Measurements from ENCODE around the gene ELOB.

The ELOB gene

DNA sequence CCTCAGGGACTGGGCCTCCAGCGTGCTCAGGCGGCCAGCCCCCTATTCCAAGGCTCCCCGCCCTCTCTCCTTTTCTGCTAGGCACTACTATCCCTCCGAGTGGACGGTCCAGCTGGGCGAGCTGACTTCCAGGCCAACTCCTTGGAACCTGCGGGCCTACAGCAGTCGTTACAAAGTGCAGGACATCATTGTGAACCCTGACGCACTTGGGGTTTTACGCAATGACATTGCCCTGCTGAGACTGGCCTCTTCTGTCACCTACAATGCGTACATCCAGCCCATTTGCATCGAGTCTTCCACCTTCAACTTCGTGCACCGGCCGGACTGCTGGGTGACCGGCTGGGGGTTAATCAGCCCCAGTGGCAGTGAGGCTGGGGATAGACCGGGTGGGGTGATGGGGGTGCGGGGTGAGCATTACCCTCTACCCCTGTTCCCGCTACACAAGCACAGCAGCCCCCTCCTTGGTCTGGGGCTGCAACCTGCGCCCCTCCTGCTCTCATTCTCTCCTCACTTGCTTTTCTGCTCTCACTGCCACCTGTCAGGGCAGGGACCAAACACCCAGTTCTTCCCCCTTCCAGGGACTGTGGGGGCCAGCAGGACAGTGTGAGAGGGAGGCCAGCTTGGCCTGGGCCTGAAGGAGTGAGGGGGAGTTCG lies 22.3 kb upstream of the ELOB start:
- TF ChIP-seq ESRRG (CRISPR knock-in tag; IDR thresholded peaks at IDR 0.05) (no peak), SNAI2 (CRISPR knock-in tag; IDR thresholded peaks at IDR 0.05) (no peak), TCF4 (CRISPR knock-in tag; IDR thresholded peaks at IDR 0.05; ENCODE audit: borderline replicate concordance) (no peak), BACH2 (CRISPR knock-in tag; IDR thresholded peaks at IDR 0.05; ENCODE audit: borderline replicate concordance) (no peak), CSDC2 (CRISPR knock-in tag; IDR thresholded peaks at IDR 0.05) (no peak), PPARA (CRISPR knock-in tag; IDR thresholded peaks at IDR 0.05; ENCODE audit: borderline replicate concordance) (no peak), OSR1 (CRISPR knock-in tag; IDR thresholded peaks at IDR 0.05) (no peak)
- no peak for ATAC-seq

- ATAC-seq = no peak
- TF ChIP-seq PPARA (CRISPR knock-in tag; IDR thresholded peaks at IDR 0.05; ENCODE audit: borderline replicate concordance) (no peak), CSDC2 (CRISPR knock-in tag; IDR thresholded peaks at IDR 0.05) (no peak), TOX (CRISPR knock-in tag; IDR thresholded peaks at IDR 0.05; ENCODE audit: borderline replicate concordance) (no peak), RARB (CRISPR knock-in tag; IDR thresholded peaks at IDR 0.05) (no peak), CSRNP3 (CRISPR knock-in tag; IDR thresholded peaks at IDR 0.05) (no peak), ARNTL (CRISPR knock-in tag; IDR thresholded peaks at IDR 0.05; ENCODE audit: borderline replicate concordance, low read depth) (no peak)
Observed at GRCh38 chr16:2798723-2799204, 21.7 kb upstream of the ELOB start.

DNA sequence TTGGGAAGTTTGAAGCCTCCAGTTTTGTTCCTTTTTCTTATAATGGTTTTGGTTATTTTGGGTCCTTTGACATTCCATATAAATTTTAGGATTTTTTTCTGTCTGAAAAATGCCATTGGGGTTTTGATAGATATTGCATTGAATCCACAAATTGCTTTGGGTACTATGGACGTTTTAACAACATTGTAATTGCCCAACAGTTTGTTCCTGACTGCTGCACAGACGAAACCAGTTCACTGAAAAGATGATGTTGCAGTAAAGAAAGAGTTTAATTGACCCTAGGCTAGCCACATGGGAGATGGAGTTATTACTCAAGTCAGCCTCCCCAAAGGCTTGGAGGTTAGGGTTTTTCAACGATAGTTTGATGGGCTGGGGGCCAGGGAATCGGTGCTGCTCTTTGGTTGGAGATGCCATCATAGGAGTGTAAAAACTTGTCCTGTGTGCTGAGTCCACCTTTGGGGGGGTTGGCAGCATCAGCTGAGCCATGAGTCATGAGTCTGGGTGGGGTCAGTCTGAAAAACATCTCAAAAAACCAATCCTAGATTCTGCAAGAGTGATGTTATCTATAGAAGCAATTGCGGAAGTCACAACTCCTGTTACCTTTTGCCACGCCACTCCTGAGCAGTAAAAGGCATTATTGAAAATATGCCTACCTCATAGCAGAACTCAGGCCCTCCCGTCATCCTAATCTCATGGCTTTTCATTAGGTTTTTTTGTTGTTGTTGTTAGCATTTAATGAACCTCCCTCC lies 18.5 kb upstream of the ELOB start:
- no peak for ATAC-seq
- no peak for TF ChIP-seq SNAI2 (CRISPR knock-in tag; IDR thresholded peaks at IDR 0.05)
- no peak for TF ChIP-seq ESRRG (CRISPR knock-in tag; IDR thresholded peaks at IDR 0.05)
- TF ChIP-seq ARNTL (CRISPR knock-in tag; IDR thresholded peaks at IDR 0.05; ENCODE audit: borderline replicate concordance, low read depth) = no peak
- TF ChIP-seq CSRNP3 (CRISPR knock-in tag; IDR thresholded peaks at IDR 0.05) = no peak
- no peak for TF ChIP-seq PATZ1 (CRISPR knock-in tag; IDR thresholded peaks at IDR 0.05; ENCODE audit: borderline replicate concordance)
- TF ChIP-seq BACH2 (CRISPR knock-in tag; IDR thresholded peaks at IDR 0.05; ENCODE audit: borderline replicate concordance) = no peak
- no peak for TF ChIP-seq ZFP30 (CRISPR knock-in tag; IDR thresholded peaks at IDR 0.05)
- TF ChIP-seq, protein P1, sequence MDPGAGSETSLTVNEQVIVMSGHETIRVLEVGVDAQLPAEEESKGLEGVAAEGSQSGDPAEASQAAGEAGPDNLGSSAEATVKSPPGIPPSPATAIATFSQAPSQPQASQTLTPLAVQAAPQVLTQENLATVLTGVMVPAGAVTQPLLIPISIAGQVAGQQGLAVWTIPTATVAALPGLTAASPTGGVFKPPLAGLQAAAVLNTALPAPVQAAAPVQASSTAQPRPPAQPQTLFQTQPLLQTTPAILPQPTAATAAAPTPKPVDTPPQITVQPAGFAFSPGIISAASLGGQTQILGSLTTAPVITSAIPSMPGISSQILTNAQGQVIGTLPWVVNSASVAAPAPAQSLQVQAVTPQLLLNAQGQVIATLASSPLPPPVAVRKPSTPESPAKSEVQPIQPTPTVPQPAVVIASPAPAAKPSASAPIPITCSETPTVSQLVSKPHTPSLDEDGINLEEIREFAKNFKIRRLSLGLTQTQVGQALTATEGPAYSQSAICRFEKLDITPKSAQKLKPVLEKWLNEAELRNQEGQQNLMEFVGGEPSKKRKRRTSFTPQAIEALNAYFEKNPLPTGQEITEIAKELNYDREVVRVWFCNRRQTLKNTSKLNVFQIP (CRISPR knock-in tag; IDR thresholded peaks at IDR 0.05; ENCODE audit: borderline replicate concordance, low read depth) = no peak
- no peak for TF ChIP-seq TOX (CRISPR knock-in tag; IDR thresholded peaks at IDR 0.05; ENCODE audit: borderline replicate concordance)
- no peak for TF ChIP-seq ISL1 (CRISPR knock-in tag; IDR thresholded peaks at IDR 0.05)
- TF ChIP-seq TCF4 (CRISPR knock-in tag; IDR thresholded peaks at IDR 0.05; ENCODE audit: borderline replicate concordance) = no peak
- TF ChIP-seq GLIS3 (CRISPR knock-in tag; IDR thresholded peaks at IDR 0.05) = no peak
- TF ChIP-seq, protein P2, sequence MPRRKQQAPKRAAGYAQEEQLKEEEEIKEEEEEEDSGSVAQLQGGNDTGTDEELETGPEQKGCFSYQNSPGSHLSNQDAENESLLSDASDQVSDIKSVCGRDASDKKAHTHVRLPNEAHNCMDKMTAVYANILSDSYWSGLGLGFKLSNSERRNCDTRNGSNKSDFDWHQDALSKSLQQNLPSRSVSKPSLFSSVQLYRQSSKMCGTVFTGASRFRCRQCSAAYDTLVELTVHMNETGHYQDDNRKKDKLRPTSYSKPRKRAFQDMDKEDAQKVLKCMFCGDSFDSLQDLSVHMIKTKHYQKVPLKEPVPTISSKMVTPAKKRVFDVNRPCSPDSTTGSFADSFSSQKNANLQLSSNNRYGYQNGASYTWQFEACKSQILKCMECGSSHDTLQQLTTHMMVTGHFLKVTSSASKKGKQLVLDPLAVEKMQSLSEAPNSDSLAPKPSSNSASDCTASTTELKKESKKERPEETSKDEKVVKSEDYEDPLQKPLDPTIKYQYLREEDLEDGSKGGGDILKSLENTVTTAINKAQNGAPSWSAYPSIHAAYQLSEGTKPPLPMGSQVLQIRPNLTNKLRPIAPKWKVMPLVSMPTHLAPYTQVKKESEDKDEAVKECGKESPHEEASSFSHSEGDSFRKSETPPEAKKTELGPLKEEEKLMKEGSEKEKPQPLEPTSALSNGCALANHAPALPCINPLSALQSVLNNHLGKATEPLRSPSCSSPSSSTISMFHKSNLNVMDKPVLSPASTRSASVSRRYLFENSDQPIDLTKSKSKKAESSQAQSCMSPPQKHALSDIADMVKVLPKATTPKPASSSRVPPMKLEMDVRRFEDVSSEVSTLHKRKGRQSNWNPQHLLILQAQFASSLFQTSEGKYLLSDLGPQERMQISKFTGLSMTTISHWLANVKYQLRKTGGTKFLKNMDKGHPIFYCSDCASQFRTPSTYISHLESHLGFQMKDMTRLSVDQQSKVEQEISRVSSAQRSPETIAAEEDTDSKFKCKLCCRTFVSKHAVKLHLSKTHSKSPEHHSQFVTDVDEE (CRISPR knock-in tag; IDR thresholded peaks at IDR 0.05) = no peak
- no peak for TF ChIP-seq ZNF8 (CRISPR knock-in tag; IDR thresholded peaks at IDR 0.05)
- TF ChIP-seq ZFP3 (CRISPR knock-in tag; IDR thresholded peaks at IDR 0.05) = no peak
- no peak for TF ChIP-seq ZNF70 (CRISPR knock-in tag; IDR thresholded peaks at IDR 0.05)
